Erythroblast (primary cell): ENCODE results near the gene FAM151B.

Source experiments
- GATA1 ChIP-seq: IDR thresholded peaks from 2 replicates; pipeline ENCODE4 v1.6.1; 2011; ENCODE audit warnings: low read depth, mild to moderate bottlenecking, control low read depth, low read length, moderate library complexity
- POLR2A ChIP-seq: IDR thresholded peaks from 2 replicates; pipeline ENCODE4 v1.6.1; 2011; ENCODE audit warnings: mild to moderate bottlenecking, low read length

GRCh38 chr5:80590766-80591165 lies 102.9 kb downstream of the FAM151B start:
- TF ChIP-seq POLR2A = no peak
- TF ChIP-seq GATA1 = no peak
